Tibial artery (tissue), 4 donors: ENCODE data around the gene KRT32.

Experiments used
- DNase-seq, 2 donors: peaks; one replicate each; pipeline ENCODE4 v3.0.0-alpha.2; 2019
- H3K27ac ChIP-seq, 2 donors: fragments of 200-600 bp; sonication (generic) in 1 of 2; 1 replicate in 1 of 2; 2 replicates in 1 of 2; pipeline ENCODE4 v1.5.1; 2018 to 2019; ENCODE audit warnings: mild to moderate bottlenecking in 1 of 2
- H3K27me3 ChIP-seq, 2 donors: fragments of 200-600 bp; sonication (generic) in 1 of 2; one replicate each; pipeline versions ENCODE4 v1.5.1 to v1.6.0; 2016 to 2019
- H3K36me3 ChIP-seq, 3 donors: fragments of 200-600 bp; sonication (generic) in 2 of 3; one replicate each; pipeline ENCODE4 v1.5.1; 2016 to 2019; ENCODE audit warnings: mild to moderate bottlenecking in 2 of 3
- H3K4me1 ChIP-seq, 4 donors: fragments of 200-600 bp; sonication (generic) in 2 of 4; 1 replicate in 3 of 4; 2 replicates in 1 of 4; pipeline ENCODE4 v1.5.1; 2016 to 2019
- H3K4me3 ChIP-seq, 2 donors: fragments of 200-600 bp; sonication (generic) in 1 of 2; 1 replicate in 1 of 2; 2 replicates in 1 of 2; pipeline ENCODE4 v1.5.1; 2018 to 2019; ENCODE audit warnings: mild to moderate bottlenecking in 2 of 2
- H3K9me3 ChIP-seq, 3 donors: fragments of 200-600 bp; sonication (generic) in 1 of 3; one replicate each; pipeline ENCODE4 v1.5.1; 2016 to 2019
- intact Hi-C: fragments of 100-400 bp; cut with DNase I; formaldehyde crosslinking; loops from one replicate; pipeline ENCODE4 v1.15.0; 2023; ENCODE audit warnings: low total_unique reads
- TF ChIP-seq, protein P1 (sequence below), 2 experiments: fragments of 200-600 bp in 1 of 2; fragments of 450-650 bp in 1 of 2; IDR thresholded peaks; one replicate each; pipeline ENCODE4 v1.5.1; 2017 to 2019; ENCODE audit warnings: antibody characterized with exemption in 2 of 2, mild to moderate bottlenecking in 1 of 2, moderate library complexity in 1 of 2

KRT32 gene

DNA sequence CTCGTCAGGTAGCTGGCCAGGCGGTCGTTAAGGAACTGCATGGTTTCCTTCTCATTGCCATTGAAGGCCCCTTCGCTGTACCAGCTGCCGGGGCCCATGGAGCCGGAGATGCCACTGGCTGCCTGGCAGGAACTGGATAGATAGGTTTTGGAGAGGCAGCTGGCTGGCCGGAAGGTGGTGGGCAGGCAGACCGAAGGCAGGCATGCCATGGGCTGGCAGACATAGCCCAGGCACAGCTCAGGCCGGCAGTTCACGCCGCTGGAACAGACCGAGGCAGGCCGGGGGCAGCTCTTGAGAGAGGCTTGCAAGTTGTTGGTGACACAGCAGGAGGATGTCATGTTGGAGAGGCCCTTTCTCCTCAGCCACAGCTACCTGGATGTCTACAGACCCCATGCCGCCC lies at the start of gene KRT32:
Gene KRT32, minus strand, starts transcription at position 399 of the 400 bp plus-strand sequence. Its CDS starts 61 bp downstream, at position 338.
- Histone ChIP-seq H3K27ac (no peak within 1 kb of the TSS), H3K9me3 (peaks cover 0 to 6% (median 0%) of the 10 kb centered on the region in 3 donors), H3K27me3 (peaks cover 0 to 12% of the 10 kb centered on the region in 2 donors), H3K4me3 (no peak within 1 kb of the TSS), H3K36me3 (no peaks in the 10 kb centered on the region), H3K4me1 (no peaks in the 10 kb centered on the region)
- no peak for DNase-seq
- intact Hi-C loops: no loop called here
- TF ChIP-seq, protein P1, sequence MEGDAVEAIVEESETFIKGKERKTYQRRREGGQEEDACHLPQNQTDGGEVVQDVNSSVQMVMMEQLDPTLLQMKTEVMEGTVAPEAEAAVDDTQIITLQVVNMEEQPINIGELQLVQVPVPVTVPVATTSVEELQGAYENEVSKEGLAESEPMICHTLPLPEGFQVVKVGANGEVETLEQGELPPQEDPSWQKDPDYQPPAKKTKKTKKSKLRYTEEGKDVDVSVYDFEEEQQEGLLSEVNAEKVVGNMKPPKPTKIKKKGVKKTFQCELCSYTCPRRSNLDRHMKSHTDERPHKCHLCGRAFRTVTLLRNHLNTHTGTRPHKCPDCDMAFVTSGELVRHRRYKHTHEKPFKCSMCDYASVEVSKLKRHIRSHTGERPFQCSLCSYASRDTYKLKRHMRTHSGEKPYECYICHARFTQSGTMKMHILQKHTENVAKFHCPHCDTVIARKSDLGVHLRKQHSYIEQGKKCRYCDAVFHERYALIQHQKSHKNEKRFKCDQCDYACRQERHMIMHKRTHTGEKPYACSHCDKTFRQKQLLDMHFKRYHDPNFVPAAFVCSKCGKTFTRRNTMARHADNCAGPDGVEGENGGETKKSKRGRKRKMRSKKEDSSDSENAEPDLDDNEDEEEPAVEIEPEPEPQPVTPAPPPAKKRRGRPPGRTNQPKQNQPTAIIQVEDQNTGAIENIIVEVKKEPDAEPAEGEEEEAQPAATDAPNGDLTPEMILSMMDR (IDR thresholded peaks at IDR 0.05): no peak

DNA sequence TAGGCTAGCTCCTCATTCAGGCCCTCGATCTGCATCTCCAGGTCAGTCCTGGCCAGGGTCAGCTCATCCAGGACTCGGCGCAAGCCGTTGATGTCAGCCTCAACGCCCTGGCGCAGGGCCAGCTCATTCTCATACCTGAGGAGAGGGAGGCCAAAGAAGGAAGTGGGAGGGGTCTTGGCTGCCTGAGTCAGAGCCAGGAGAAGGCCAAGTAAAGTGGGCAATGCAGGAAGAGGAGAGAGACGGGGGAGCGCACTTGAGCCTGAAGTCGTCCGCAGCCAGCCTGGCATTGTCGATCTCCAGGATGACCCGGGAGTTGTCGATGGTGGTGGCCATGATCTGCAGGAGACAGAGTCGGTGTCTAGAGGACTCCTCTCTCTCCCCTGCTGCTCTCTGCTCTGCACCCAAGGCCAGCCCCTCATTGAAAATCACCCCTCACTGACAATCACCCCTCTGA lies 49.7 kb upstream of the KRT32 start:
- H3K27ac ChIP-seq: no peak overlapping the region
- H3K9me3 ChIP-seq: no peaks in the 10 kb centered on the region
- H3K27me3 ChIP-seq: peaks cover 0 to 25% of the 10 kb centered on the region in 2 donors
- DNase-seq: no peak
- TF ChIP-seq, protein P1 (IDR thresholded peaks at IDR 0.05): no peak
- intact Hi-C loops: no loop called here
- peaks cover 0 to 11% (median 0%) of the 10 kb centered on the region in 4 donors for H3K4me1 ChIP-seq
- peaks cover 0 to 13% (median 0%) of the 10 kb centered on the region in 3 donors for H3K36me3 ChIP-seq
- H3K4me3 ChIP-seq: no peak overlapping the region

DNA sequence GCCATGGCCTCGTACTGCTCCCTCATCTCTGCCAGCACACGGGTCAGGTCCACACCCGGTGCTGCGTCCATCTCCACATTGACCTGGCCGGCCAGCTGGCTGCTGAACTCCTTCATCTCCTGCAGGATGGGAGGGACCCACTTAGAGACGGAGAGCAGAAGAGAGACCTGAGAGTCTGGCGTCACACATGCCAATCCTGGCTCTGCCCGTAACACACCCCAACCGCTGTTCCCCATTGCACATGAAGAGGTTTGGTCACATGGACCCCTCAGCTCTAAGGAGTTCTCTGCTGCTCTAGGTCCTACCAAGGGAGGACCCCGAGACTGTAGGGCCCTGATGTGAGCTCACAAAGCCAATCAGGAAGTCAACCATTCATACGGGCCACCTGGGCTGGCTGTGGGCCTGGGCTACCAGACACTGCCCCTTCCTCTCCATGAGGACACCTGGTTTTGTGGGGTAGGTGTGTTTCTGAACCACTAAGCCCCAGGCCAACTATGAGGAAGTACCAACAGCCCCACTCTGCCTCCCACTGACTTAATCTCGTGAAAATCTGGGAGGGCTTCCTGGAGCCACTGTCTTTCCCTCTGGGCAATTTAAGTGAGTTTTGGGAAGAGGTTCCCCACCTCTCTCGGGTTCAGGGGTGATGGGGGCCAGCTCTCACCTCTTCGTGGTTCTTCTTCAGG lies 49.1 kb upstream of the KRT32 start:
- Histone ChIP-seq H3K27ac (no peak overlapping the region), H3K4me3 (no peak overlapping the region), H3K4me1 (peaks cover 0 to 7% (median 0%) of the 10 kb centered on the region in 4 donors), H3K36me3 (peaks cover 0 to 13% (median 0%) of the 10 kb centered on the region in 3 donors), H3K9me3 (no peaks in the 10 kb centered on the region), H3K27me3 (peaks cover 0 to 20% of the 10 kb centered on the region in 2 donors)
- DNase-seq: no peak
- TF ChIP-seq, protein P1 (IDR thresholded peaks at IDR 0.05): no peak
- intact Hi-C loops: no loop called here

DNA sequence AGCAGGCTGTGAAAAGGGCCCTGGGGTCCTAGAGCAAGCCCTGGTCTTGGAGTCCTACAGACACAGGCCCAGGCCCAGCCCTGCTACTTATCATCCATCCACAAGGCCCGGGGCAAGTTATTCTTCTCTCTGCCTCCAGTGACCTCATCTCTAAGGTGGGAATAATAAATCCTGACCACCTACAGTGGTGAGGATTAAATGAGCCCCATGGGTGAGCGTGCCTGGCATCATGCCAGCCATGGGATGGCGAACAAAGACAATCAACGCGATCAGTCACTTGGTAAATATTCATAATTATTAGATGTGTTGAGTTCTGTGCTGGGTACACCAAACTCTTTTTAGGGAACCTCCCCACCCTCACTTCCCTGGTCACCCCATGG lies 46.0 kb upstream of the KRT32 start:
- peaks cover 0 to 4% (median 0%) of the 10 kb centered on the region in 4 donors for H3K4me1 ChIP-seq
- no peaks in the 10 kb centered on the region for H3K9me3 ChIP-seq
- no peak for DNase-seq
- peaks cover 0 to 13% (median 0%) of the 10 kb centered on the region in 3 donors for H3K36me3 ChIP-seq
- H3K27ac ChIP-seq: no peak overlapping the region
- no peak overlapping the region for H3K4me3 ChIP-seq
- H3K27me3 ChIP-seq: peaks cover 0 to 5% of the 10 kb centered on the region in 2 donors
- TF ChIP-seq, protein P1 (IDR thresholded peaks at IDR 0.05): no peak
- intact Hi-C loops: no loop called here

DNA sequence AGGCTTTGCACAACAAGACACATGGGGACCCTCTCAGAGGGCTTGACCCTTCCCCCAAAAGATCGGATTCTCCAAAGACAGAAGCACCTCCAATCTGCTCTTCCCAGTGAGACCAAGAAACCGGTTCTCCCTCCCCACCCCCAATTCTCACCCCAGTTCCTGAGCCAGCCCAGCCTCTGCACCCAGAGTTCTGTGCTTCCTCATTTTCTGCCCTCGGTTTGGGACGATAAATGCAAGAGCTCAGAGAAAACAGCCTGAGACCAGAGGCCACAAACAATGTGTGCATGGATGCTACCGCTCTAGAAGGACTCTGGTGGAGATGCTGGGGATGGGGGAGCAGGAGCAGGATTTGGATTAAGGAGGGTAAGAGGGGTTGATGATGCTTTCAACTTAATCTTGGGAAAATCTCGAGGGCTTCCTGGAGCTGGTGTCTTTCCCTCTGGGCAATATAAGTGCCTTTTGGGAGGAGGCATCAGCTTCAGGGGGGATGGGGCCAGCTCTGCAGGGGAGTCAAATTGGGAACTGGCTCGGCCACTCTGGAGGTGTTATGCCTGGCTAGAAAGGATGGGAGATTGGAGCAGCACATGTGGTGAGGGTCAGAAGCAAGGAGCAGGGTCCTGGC lies 45.5 kb upstream of the KRT32 start:
- Histone ChIP-seq H3K4me1 (peaks cover 0 to 4% (median 0%) of the 10 kb centered on the region in 4 donors), H3K4me3 (no peak overlapping the region), H3K27me3 (peaks cover 0 to 2% of the 10 kb centered on the region in 2 donors), H3K27ac (no peak overlapping the region), H3K9me3 (no peaks in the 10 kb centered on the region), H3K36me3 (peaks cover 0 to 13% (median 0%) of the 10 kb centered on the region in 3 donors)
- intact Hi-C loops: no loop called here
- DNase-seq: no peak
- TF ChIP-seq, protein P1 (IDR thresholded peaks at IDR 0.05): no peak
